Measurements from ENCODE around the gene PRKN. TPM values are rescaled to one million over a fixed set of nuclear protein-coding genes. Genes with fewer than 3 reads are reported as not detected.
A peak's percentile ranks its signal among the peaks of the same experiment; 100 is the strongest.

PRKN gene
- total and polyA plus RNA-seq, 9 of the 15 experiments (the other 6 are each of a cell fraction or from before 2014, with no cell fraction given) = 0.03 to 0.96 (median 0.15) TPM; not detected in 2

- TF ChIP-seq ARID4B (CRISPR knock-in tag; IDR thresholded peaks at IDR 0.05) (peak; percentile 68; the same call in 1 of the 2 replicates), TBP (optimal IDR thresholded peaks at IDR 0.05; ENCODE audit: low read depth, low read length) (peak; percentile 57), KDM4B (IDR thresholded peaks at IDR 0.05; ENCODE audit: borderline replicate concordance in 2 of 2, low read depth in 1 of 2) (peak in 1 of 2 experiments; percentile 80; a peak in 1 of 4 replicates), TAF1 (IDR thresholded peaks at IDR 0.05; ENCODE audit: control insufficient read depth, extremely low read depth, insufficient read depth, low read length, severe bottlenecking) (peak; percentile 70), ARID2 (IDR thresholded peaks at IDR 0.05) (no peak), EHMT2 (IDR thresholded peaks at IDR 0.05) (0 out of 2 replicates have a peak, but pooled peaks have one; percentile 19), ZNF280A (IDR thresholded peaks at IDR 0.05; ENCODE audit: low read depth, partially characterized antibody) (no peak), SIN3A (IDR thresholded peaks at IDR 0.05; ENCODE audit: borderline replicate concordance in 2 of 2, control insufficient read depth in 1 of 2, low read depth in 2 of 2, low read length in 2 of 2) (peak; percentile 72 to 73; a peak in 2 of 4 replicates), CXXC5 (CRISPR knock-in tag; IDR thresholded peaks at IDR 0.05) (peak; percentile 81), NEUROD1 (IDR thresholded peaks at IDR 0.05; ENCODE audit: borderline replicate concordance, low read depth, low read length, partially characterized antibody) (peak; percentile 81), ZZZ3 (IDR thresholded peaks at IDR 0.05) (no peak), RBBP5 (IDR thresholded peaks at IDR 0.05; ENCODE audit: borderline replicate concordance, insufficient read depth, low read length, poor library complexity, severe bottlenecking) (peak; percentile 74), TAF15 (IDR thresholded peaks at IDR 0.05; ENCODE audit: low read depth, low read length) (no peak), ZFP36 (IDR thresholded peaks at IDR 0.05; ENCODE audit: low read depth, low read length, partially characterized antibody) (peak; percentile 75), E2F6 (IDR thresholded peaks at IDR 0.05; ENCODE audit: borderline replicate concordance in 1 of 2, extremely low read depth in 1 of 2, insufficient read depth in 1 of 2, insufficient read length in 1 of 2, low read depth in 1 of 2, low read length in 1 of 2, poor library complexity in 1 of 2, severe bottlenecking in 1 of 2) (peak in 1 of 2 experiments; percentile 22), CSDE1 (IDR thresholded peaks at IDR 0.05) (peak in 1 of 2 experiments; percentile 80; a peak in 2 of 4 replicates), EP300 (IDR thresholded peaks at IDR 0.05; ENCODE audit: low read length) (peak; percentile 32; the same call in 1 of the 2 replicates), ZNF347 (CRISPR knock-in tag; IDR thresholded peaks at IDR 0.05; ENCODE audit: low read depth) (no peak)
These were observed at the start of gene PRKN, which contains the start of gene PACRG (continued) for GRCh38 chr6:162727322-162728182.
